GM18499 (cell line): ENCODE measurements around the gene STK38L.
"Not testable (repeated sequence)": the region's sequence is repeated elsewhere in the genome, so short reads cannot be mapped to it uniquely, and the experiment has no call there.

Experiments
- ATAC-seq: cut with Tn5 transposase; IDR thresholded peaks from one replicate; pipeline ENCODE4 v1.9.1; 2021; ENCODE audit warnings: moderate number of reproducible peaks; ENCODE audit not compliant: insufficient read depth, unreplicated experiment

The STK38L gene

GRCh38 chr12:27221625-27222387, 22.3 kb upstream of the STK38L start:
- peak; percentile 55 for ATAC-seq

GRCh38 chr12:27226407-27226929, 17.6 kb upstream of the STK38L start:
- ATAC-seq, result no peak

- no peak for ATAC-seq
Measured at GRCh38 chr12:27229367-27229766, 14.7 kb upstream of the STK38L start.

- not testable (repeated sequence) for ATAC-seq
Measured at GRCh38 chr12:27231374-27231773, 12.7 kb upstream of the STK38L start.

GRCh38 chr12:27233814-27234213, 10.3 kb upstream of the STK38L start:
- no peak for ATAC-seq

- no peak for ATAC-seq
Measured at GRCh38 chr12:27236498-27236897, 7.6 kb upstream of the STK38L start.

- ATAC-seq, result peak; percentile 41
Measured at GRCh38 chr12:27237790-27238771, 6.0 kb upstream of the STK38L start.

GRCh38 chr12:27243006-27243405, 1.1 kb upstream of the STK38L start:
- no peak for ATAC-seq

GRCh38 chr12:27244689-27245488, 803 bp downstream of the STK38L start:
- ATAC-seq, result no peak

GRCh38 chr12:27246141-27246540, 2.1 kb downstream of the STK38L start:
- ATAC-seq, result no peak

GRCh38 chr12:27246774-27247173, 2.7 kb downstream of the STK38L start:
- ATAC-seq, result no peak

- ATAC-seq, result no peak
Measured at GRCh38 chr12:27252934-27253333, 8.8 kb downstream of the STK38L start.

GRCh38 chr12:27253347-27253746, 9.3 kb downstream of the STK38L start:
- ATAC-seq, result no peak

- no peak for ATAC-seq
Measured at GRCh38 chr12:27255806-27256205, 11.7 kb downstream of the STK38L start.

- no peak for ATAC-seq
Measured at GRCh38 chr12:27257104-27257843, 13.2 kb downstream of the STK38L start.

GRCh38 chr12:27260746-27261145, 16.7 kb downstream of the STK38L start:
- ATAC-seq, result no peak

GRCh38 chr12:27261866-27262265, 17.8 kb downstream of the STK38L start:
- ATAC-seq, result no peak

GRCh38 chr12:27270148-27270547, 26.1 kb downstream of the STK38L start:
- ATAC-seq, result no peak

GRCh38 chr12:27271206-27271605, 27.1 kb downstream of the STK38L start:
- ATAC-seq, result no peak
